Activated CD4-positive, alpha-beta T cell treated with anti-CD3 and anti-CD28 coated beads, Interleukin-2, Interleukin-6, amounts not matched to agents 100 ng/mL and 50 ng/mL, durations not matched to agents 16 hours and 8 hours (primary cell): Measurements from ENCODE around the gene ZNF212.
"Not testable (repeated sequence)": the region's sequence is repeated elsewhere in the genome, so short reads cannot be mapped to it uniquely, and the experiment has no call there.

Source experiments
- DNase-seq: peaks from one replicate; pipeline ENCODE4 v3.0.0-alpha.2; 2020

The ZNF212 gene

GRCh38 chr7:149255174-149255573 lies 15.7 kb downstream of the ZNF212 start:
- no peak for DNase-seq

- no peak for DNase-seq
Observed at GRCh38 chr7:149256568-149256967, 17.1 kb downstream of the ZNF212 start.

GRCh38 chr7:149257146-149257545 lies 17.7 kb downstream of the ZNF212 start:
- DNase-seq = no peak

- peak; percentile 37 for DNase-seq
Observed at GRCh38 chr7:149261316-149261828, 21.9 kb downstream of the ZNF212 start.

GRCh38 chr7:149261829-149262617 lies 22.6 kb downstream of the ZNF212 start, which contains the start of gene ZNF783:
ZNF783 (plus strand) TSS chr7:149262196; CDS start chr7:149262334, 138 bp downstream.
- peak; percentile 89 for DNase-seq

GRCh38 chr7:149266451-149266850 lies 27.0 kb downstream of the ZNF212 start:
- DNase-seq = no peak

GRCh38 chr7:149267733-149268132 lies 28.3 kb downstream of the ZNF212 start:
- no peak for DNase-seq

- DNase-seq = not testable (repeated sequence)
Observed at GRCh38 chr7:149274424-149274823, 35.0 kb downstream of the ZNF212 start.

GRCh38 chr7:149277871-149278270 lies 38.4 kb downstream of the ZNF212 start:
- no peak for DNase-seq

GRCh38 chr7:149278396-149278795 lies 38.9 kb downstream of the ZNF212 start:
- no peak for DNase-seq

- no peak for DNase-seq
Observed at GRCh38 chr7:149279111-149279743, 39.8 kb downstream of the ZNF212 start.

- DNase-seq = no peak
Observed at GRCh38 chr7:149280151-149280550, 40.7 kb downstream of the ZNF212 start.

GRCh38 chr7:149280661-149281507 lies 41.4 kb downstream of the ZNF212 start:
- DNase-seq = no peak

- DNase-seq = no peak
Observed at GRCh38 chr7:149281508-149282330, 42.3 kb downstream of the ZNF212 start.

GRCh38 chr7:149282331-149282655 lies 42.8 kb downstream of the ZNF212 start:
- DNase-seq = no peak

- DNase-seq = no peak
Observed at GRCh38 chr7:149283321-149283720, 43.9 kb downstream of the ZNF212 start.

- DNase-seq = no peak
Observed at GRCh38 chr7:149284343-149284742, 44.9 kb downstream of the ZNF212 start.

GRCh38 chr7:149284850-149285585 lies 45.6 kb downstream of the ZNF212 start:
- peak; percentile 97 for DNase-seq

- DNase-seq = no peak
Observed at GRCh38 chr7:149285603-149286002, 46.2 kb downstream of the ZNF212 start.

- DNase-seq = no peak
Observed at GRCh38 chr7:149286811-149287400, 47.5 kb downstream of the ZNF212 start.

- no peak for DNase-seq
Observed at GRCh38 chr7:149287622-149288021, 48.2 kb downstream of the ZNF212 start.
